GM04504 (cell line): Measurements from ENCODE around the gene GOLGA6D.
"Not testable (repeated sequence)": the region's sequence is repeated elsewhere in the genome, so short reads cannot be mapped to it uniquely, and the experiment has no call there.

Experiments used
- DNase-seq: peaks from one replicate; pipeline ENCODE4 v3.0.0-alpha.2; 2012; ENCODE audit warnings: low read depth

The GOLGA6D gene

GRCh38 chr15:75293660-75294059, 11.0 kb downstream of the GOLGA6D start:
- DNase-seq = not testable (repeated sequence)

GRCh38 chr15:75298541-75299310, 16.1 kb downstream of the GOLGA6D start:
- DNase-seq = not testable (repeated sequence)

GRCh38 chr15:75299311-75299688, 16.7 kb downstream of the GOLGA6D start:
- not testable (repeated sequence) for DNase-seq

- DNase-seq = not testable (repeated sequence)
These were observed 17.4 kb downstream of the GOLGA6D start for GRCh38 chr15:75300026-75300425.

- no peak for DNase-seq
These were observed 19.7 kb downstream of the GOLGA6D start for GRCh38 chr15:75302318-75302717.

GRCh38 chr15:75302753-75303152, 20.1 kb downstream of the GOLGA6D start:
- not testable (repeated sequence) for DNase-seq

GRCh38 chr15:75306188-75306587, 23.6 kb downstream of the GOLGA6D start:
- DNase-seq = no peak

GRCh38 chr15:75307778-75308390, 25.2 kb downstream of the GOLGA6D start:
- DNase-seq = no peak

GRCh38 chr15:75309711-75310110, 27.1 kb downstream of the GOLGA6D start:
- DNase-seq = no peak

GRCh38 chr15:75312548-75312947, 29.9 kb downstream of the GOLGA6D start:
- DNase-seq = not testable (repeated sequence)

- DNase-seq = no peak
These were observed 30.6 kb downstream of the GOLGA6D start for GRCh38 chr15:75313116-75313845.

- DNase-seq = no peak
These were observed 32.1 kb downstream of the GOLGA6D start for GRCh38 chr15:75314552-75315290.

GRCh38 chr15:75319231-75319897, 36.7 kb downstream of the GOLGA6D start:
- not testable (repeated sequence) for DNase-seq

GRCh38 chr15:75321711-75322110, 39.1 kb downstream of the GOLGA6D start:
- DNase-seq = no peak

GRCh38 chr15:75325922-75326321, 43.3 kb downstream of the GOLGA6D start:
- DNase-seq = no peak

- DNase-seq = no peak
These were observed 44.4 kb downstream of the GOLGA6D start for GRCh38 chr15:75327005-75327404.

- DNase-seq = no peak
These were observed 44.9 kb downstream of the GOLGA6D start for GRCh38 chr15:75327491-75327890.

GRCh38 chr15:75328493-75329314, 46.1 kb downstream of the GOLGA6D start:
- no peak for DNase-seq

GRCh38 chr15:75329571-75329970, 46.9 kb downstream of the GOLGA6D start:
- no peak for DNase-seq

- not testable (repeated sequence) for DNase-seq
These were observed 49.5 kb downstream of the GOLGA6D start for GRCh38 chr15:75332093-75332492.
